Thymus (tissue), 11 donors: Measurements from ENCODE around the gene CMTR2. TPM values are rescaled to one million over a fixed set of nuclear protein-coding genes. Genes with fewer than 3 reads are reported as not detected.
"Not testable (repeated sequence)": the region's sequence is repeated elsewhere in the genome, so short reads cannot be mapped to it uniquely, and the experiment has no call there.

Experiments
- DNase-seq, 9 donors: peaks; one replicate each; pipeline ENCODE4 v3.0.0-alpha.2; 2013; ENCODE audit warnings: low spot score in 9 of 9, low read depth in 6 of 9, missing footprints in 1 of 9
- H3K27ac ChIP-seq, 2 donors: one replicate each; pipeline ENCODE4 v1.5.1; 2013; ENCODE audit warnings: control low read depth in 1 of 2, low read depth in 1 of 2, low read length in 1 of 2, mild to moderate bottlenecking in 1 of 2, moderate library complexity in 1 of 2
- H3K27me3 ChIP-seq, 2 donors: one replicate each; pipeline ENCODE4 v1.5.1; 2013; ENCODE audit warnings: low read length in 1 of 2; ENCODE audit not compliant: control insufficient read depth in 2 of 2, insufficient read depth in 1 of 2
- H3K36me3 ChIP-seq, 2 donors: one replicate each; pipeline ENCODE4 v1.5.1; 2013; ENCODE audit warnings: low read length in 1 of 2, mild to moderate bottlenecking in 1 of 2, moderate library complexity in 1 of 2; ENCODE audit not compliant: control insufficient read depth in 2 of 2, insufficient read depth in 2 of 2
- H3K4me1 ChIP-seq, 2 donors: one replicate each; pipeline ENCODE4 v1.5.1; 2013; ENCODE audit warnings: low read length in 2 of 2; ENCODE audit not compliant: control insufficient read depth in 2 of 2, insufficient read depth in 2 of 2
- H3K4me3 ChIP-seq, 2 donors: one replicate each; pipeline ENCODE4 v1.5.1; 2013; ENCODE audit warnings: low read length in 2 of 2, control low read depth in 1 of 2, mild to moderate bottlenecking in 1 of 2
- H3K9me3 ChIP-seq, 2 donors: one replicate each; pipeline ENCODE4 v1.5.1; 2013; ENCODE audit warnings: low read length in 1 of 2, mild to moderate bottlenecking in 1 of 2; ENCODE audit not compliant: control insufficient read depth in 2 of 2, insufficient read depth in 1 of 2
- WGBS: extraction: QIAGEN DNeasy Blood & Tissue Kit; methylation state at CpG from one replicate; pipeline ENCODE4 v1.1.7; 2013; 5-methylcytosine and 5-hydroxymethylcytosine counted together
- polyA plus RNA-seq: library from polyadenylated mRNA; stranded (reverse); fragments of 200-250 nt; gene quantifications from one replicate; pipeline ENCODE4 v1.2.3, GENCODE V29; 2013
- total RNA-seq: library from RNA; stranded (reverse); fragments of 120-200 nt; gene quantifications from one replicate; pipeline ENCODE4 v1.2.4, GENCODE V29; 2013
- donor health status: healthy.

Gene CMTR2
- total and polyA plus RNA-seq, 2 donors = 17.9 to 24.2 TPM

GRCh38 chr16:71313591-71313990 lies 24.4 kb upstream of the CMTR2 start:
- DNase-seq, H3K36me3 ChIP-seq, H3K27ac ChIP-seq, H3K4me3 ChIP-seq, H3K4me1 ChIP-seq, H3K9me3 ChIP-seq, H3K27me3 ChIP-seq: not testable (repeated sequence)
- 90% methylated on average over 3 of the region's 3 CpGs for WGBS

- 30% methylated on average over 7 of the region's 7 CpGs for WGBS
- no peak overlapping the region for H3K4me3 ChIP-seq
- peak in 6 of 9 donors; percentile 10 to 58 (median 42) for DNase-seq
Observed at GRCh38 chr16:71311553-71312158, 22.5 kb upstream of the CMTR2 start.

GRCh38 chr16:71303938-71304337 lies 14.7 kb upstream of the CMTR2 start:
- no peak for DNase-seq
- Histone ChIP-seq H3K4me3 (no peak overlapping the region), H3K9me3 (no peaks in the 10 kb centered on the region), H3K4me1 (no peaks in the 10 kb centered on the region), H3K36me3 (no peaks in the 10 kb centered on the region), H3K27ac (no peak overlapping the region), H3K27me3 (no peaks in the 10 kb centered on the region)
- WGBS = 87% methylated on average over 5 of the region's 5 CpGs

More at GRCh38 chr16:71311553-71312158, 22.5 kb upstream of the CMTR2 start:
- Histone ChIP-seq H3K27me3 (no peaks in the 10 kb centered on the region), H3K4me1 (no peaks in the 10 kb centered on the region), H3K36me3 (no peaks in the 10 kb centered on the region), H3K27ac (no peak overlapping the region), H3K9me3 (no peaks in the 10 kb centered on the region)

- DNase-seq = no peak
Observed at GRCh38 chr16:71297341-71297634, 8.1 kb upstream of the CMTR2 start.

GRCh38 chr16:71296584-71297340 lies 7.6 kb upstream of the CMTR2 start:
- Histone ChIP-seq H3K36me3 (no peaks in the 10 kb centered on the region), H3K27me3 (peaks cover 0 to 2% of the 10 kb centered on the region in 2 donors), H3K27ac (no peak overlapping the region), H3K4me1 (no peaks in the 10 kb centered on the region), H3K4me3 (no peak overlapping the region), H3K9me3 (no peaks in the 10 kb centered on the region)
- no peak for DNase-seq
- 91% methylated on average over 3 of the region's 3 CpGs for WGBS

More at GRCh38 chr16:71297341-71297634, 8.1 kb upstream of the CMTR2 start:
- Histone ChIP-seq H3K4me1 (no peaks in the 10 kb centered on the region), H3K27ac (no peak overlapping the region), H3K9me3 (no peaks in the 10 kb centered on the region), H3K36me3 (no peaks in the 10 kb centered on the region), H3K4me3 (no peak overlapping the region), H3K27me3 (peaks cover 0 to 2% of the 10 kb centered on the region in 2 donors)
- 84% methylated on average over 2 of the region's 2 CpGs for WGBS

GRCh38 chr16:71295950-71296349 lies 6.7 kb upstream of the CMTR2 start:
- H3K4me1 ChIP-seq = no peaks in the 10 kb centered on the region
- no peak for DNase-seq
- 100% methylated on average over 1 of the region's 1 CpG for WGBS
- H3K27ac ChIP-seq = no peak overlapping the region
- H3K36me3 ChIP-seq = no peaks in the 10 kb centered on the region
- H3K27me3 ChIP-seq = peaks cover 0 to 2% of the 10 kb centered on the region in 2 donors
- H3K4me3 ChIP-seq = no peak overlapping the region
- no peaks in the 10 kb centered on the region for H3K9me3 ChIP-seq

GRCh38 chr16:71293919-71294318 lies 4.7 kb upstream of the CMTR2 start:
- H3K4me3 ChIP-seq = no peak overlapping the region
- 90% methylated on average over 1 of the region's 1 CpG for WGBS
- no peak for DNase-seq

GRCh38 chr16:71292095-71292494 lies 2.9 kb upstream of the CMTR2 start:
- H3K27me3 ChIP-seq, DNase-seq, H3K4me3 ChIP-seq, H3K4me1 ChIP-seq, H3K27ac ChIP-seq, H3K9me3 ChIP-seq, H3K36me3 ChIP-seq: not testable (repeated sequence)
- 89% methylated on average over 3 of the region's 3 CpGs for WGBS

More at GRCh38 chr16:71293919-71294318, 4.7 kb upstream of the CMTR2 start:
- H3K4me1 ChIP-seq = no peaks in the 10 kb centered on the region
- H3K9me3 ChIP-seq = no peaks in the 10 kb centered on the region
- H3K27me3 ChIP-seq = peaks cover 0 to 2% of the 10 kb centered on the region in 2 donors
- H3K36me3 ChIP-seq = no peaks in the 10 kb centered on the region
- H3K27ac ChIP-seq = no peak overlapping the region

- Histone ChIP-seq H3K27ac (peak overlapping the region; percentile 77 to 92), H3K36me3 (peaks cover 6 to 17% of the 10 kb centered on the region in 2 donors), H3K27me3 (peaks cover 0 to 2% of the 10 kb centered on the region in 2 donors), H3K4me1 (peaks cover 3 to 7% of the 10 kb centered on the region in 2 donors), H3K4me3 (peak overlapping the region; percentile 76 to 88), H3K9me3 (no peaks in the 10 kb centered on the region)
- no peak for DNase-seq
- WGBS = 41% methylated on average over 2 of the region's 2 CpGs
Observed at GRCh38 chr16:71289732-71290062, 495 bp upstream of the CMTR2 start.
